ENCODE data around the gene MAGI3.

GRCh38 chr1:113380075-113380474 lies 10.2 kb upstream of the MAGI3 start:
- TF ChIP-seq POLR2A (IDR thresholded peaks at IDR 0.05): no peak
- TF ChIP-seq CTCF (IDR thresholded peaks at IDR 0.05): no peak
